ENCODE results near the gene HUWE1. TPM values are rescaled to one million over a fixed set of nuclear protein-coding genes. Genes with fewer than 3 reads are reported as not detected.

Gene HUWE1
- total and polyA plus RNA-seq, 9 of the 15 experiments (the other 6 are each of a cell fraction or from before 2014, with no cell fraction given): 23.9 to 204 (median 65.1) TPM

DNA sequence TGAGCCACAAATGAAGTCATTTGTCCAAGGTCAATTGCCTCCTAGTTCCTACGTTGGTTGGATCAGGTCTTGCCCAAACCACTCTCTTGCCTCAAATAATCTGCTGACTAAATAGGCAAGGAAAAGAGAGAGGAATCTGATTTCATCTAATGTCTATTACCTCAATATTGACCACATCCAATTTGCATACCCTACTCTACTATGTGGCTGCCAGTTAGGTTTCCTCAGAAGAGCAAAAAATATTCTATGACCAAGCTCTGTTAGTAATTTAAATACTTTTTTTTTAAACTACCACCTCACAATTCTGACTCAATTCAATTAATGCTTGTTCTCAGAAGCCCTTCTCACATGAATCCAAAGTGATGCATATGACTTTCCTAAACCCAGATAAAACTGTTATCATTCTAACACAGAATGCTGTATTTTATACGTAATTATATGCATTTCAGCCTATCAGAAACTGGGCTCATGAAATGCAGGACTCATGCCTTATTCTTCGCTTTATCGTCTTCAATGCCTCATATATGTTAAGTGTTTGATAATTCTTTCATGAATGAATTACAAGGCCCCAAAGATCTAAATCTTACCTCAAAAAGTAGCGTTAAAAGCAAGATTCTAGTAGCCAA lies 98.6 kb downstream of the HUWE1 start:
- in situ Hi-C loops (cut with MboI) (no loop called here), intact Hi-C loops (cut with micrococcal nuclease) (no loop called here)
- no peak overlapping the region for H3K4me3 ChIP-seq
- H4K20me1 ChIP-seq (replicated peaks; ENCODE audit: control insufficient read depth, insufficient read depth, low read length): no peaks in the 10 kb centered on the region
- peaks cover 99% of the 10 kb centered on the region for H3K36me3 ChIP-seq (ENCODE audit: control insufficient read depth, insufficient read depth, low read length)
- TF ChIP-seq SMARCA4 (IDR thresholded peaks at IDR 0.05) (no peak), ZNF75A (CRISPR knock-in tag; IDR thresholded peaks at IDR 0.05) (no peak), ZNF23 (CRISPR knock-in tag; IDR thresholded peaks at IDR 0.05) (no peak), ZFPM2 (CRISPR knock-in tag; IDR thresholded peaks at IDR 0.05) (no peak)
- ATAC-seq (no peak), DNase-seq (ENCODE audit: extremely low read depth in 1 of 4, low spot score in 3 of 4) (no peak), FAIRE-seq (no peak)
- no peaks in the 10 kb centered on the region for H3K79me2 ChIP-seq (ENCODE audit: control insufficient read depth, insufficient read depth, low read length)
- no peaks in the 10 kb centered on the region for H3K4me1 ChIP-seq (replicated peaks in 1 of 2; ENCODE audit: control insufficient read depth in 2 of 2, insufficient read depth in 2 of 2, low read length in 2 of 2)
- H3K27ac ChIP-seq (ENCODE audit: extremely low read depth, low read depth, low read length): no peak overlapping the region
- ChIA-PET CTCF (ENCODE audit: low intra/inter-chr PET ratio) (no interaction called here), POLR2A (no interaction called here)
- no peak overlapping the region for H3K9ac ChIP-seq (ENCODE audit: insufficient read depth in 1 of 2, low read depth in 2 of 2, low read length in 2 of 2)
- no peak overlapping the region for H2AFZ ChIP-seq (ENCODE audit: low read depth, low read length)
- TSS peak; percentile 2 for BruUV-seq (replicated peaks)
- WGBS (ENCODE audit: insufficient coverage, low coverage, missing lambda C conversion rate): 87% methylated on average over 5 of the region's 5 CpGs
- H3K4me2 ChIP-seq (ENCODE audit: insufficient read depth, low read length): no peak overlapping the region
- H3K9me1 ChIP-seq (ENCODE audit: control insufficient read depth, insufficient read depth, low read length): peaks cover 3% of the 10 kb centered on the region
- no peaks in the 10 kb centered on the region for H3K9me3 ChIP-seq (replicated peaks; ENCODE audit: control insufficient read depth, insufficient read depth, low read depth, low read length)
- no peaks in the 10 kb centered on the region for H3K27me3 ChIP-seq (ENCODE audit: control insufficient read depth in 2 of 2, insufficient read depth in 2 of 2, low read length in 2 of 2)

DNA sequence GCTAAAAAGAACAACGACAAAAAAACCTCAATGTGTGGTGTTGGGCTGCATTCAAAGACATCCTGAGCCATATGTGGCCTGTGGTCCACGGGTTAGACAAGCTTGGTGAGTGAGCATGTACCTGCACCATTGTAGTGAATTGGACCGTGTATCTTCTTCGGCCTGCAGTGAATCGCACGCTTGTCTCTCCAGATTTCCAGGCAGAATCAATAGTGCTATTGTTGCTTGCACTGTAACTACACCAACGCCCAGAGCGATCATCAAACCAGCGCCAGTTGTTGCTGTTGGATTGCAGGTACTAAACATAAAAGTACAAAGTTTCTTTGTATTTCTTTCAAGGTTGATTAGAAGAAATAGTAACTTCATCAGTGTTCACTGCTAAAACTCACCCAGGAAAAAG lies 101.6 kb downstream of the HUWE1 start:
- Histone ChIP-seq H3K9me1 (ENCODE audit: control insufficient read depth, insufficient read depth, low read length) (no peaks in the 10 kb centered on the region), H3K9me3 (replicated peaks; ENCODE audit: control insufficient read depth, insufficient read depth, low read depth, low read length) (no peaks in the 10 kb centered on the region), H3K4me3 (no peak overlapping the region), H4K20me1 (replicated peaks; ENCODE audit: control insufficient read depth, insufficient read depth, low read length) (no peaks in the 10 kb centered on the region), H3K9ac (ENCODE audit: insufficient read depth in 1 of 2, low read depth in 2 of 2, low read length in 2 of 2) (no peak overlapping the region), H3K27me3 (ENCODE audit: control insufficient read depth in 2 of 2, insufficient read depth in 2 of 2, low read length in 2 of 2) (no peaks in the 10 kb centered on the region), H3K79me2 (ENCODE audit: control insufficient read depth, insufficient read depth, low read length) (no peaks in the 10 kb centered on the region), H3K36me3 (ENCODE audit: control insufficient read depth, insufficient read depth, low read length) (peaks cover 99% of the 10 kb centered on the region), H3K4me2 (ENCODE audit: insufficient read depth, low read length) (no peak overlapping the region), H3K27ac (ENCODE audit: extremely low read depth, low read depth, low read length) (no peak overlapping the region), H2AFZ (ENCODE audit: low read depth, low read length) (no peak overlapping the region), H3K4me1 (replicated peaks in 1 of 2; ENCODE audit: control insufficient read depth in 2 of 2, insufficient read depth in 2 of 2, low read length in 2 of 2) (no peaks in the 10 kb centered on the region)
- ChIA-PET POLR2A (no interaction called here), CTCF (ENCODE audit: low intra/inter-chr PET ratio) (no interaction called here)
- DNase-seq (ENCODE audit: extremely low read depth in 1 of 4, low spot score in 3 of 4): no peak
- no peak for FAIRE-seq
- WGBS (ENCODE audit: insufficient coverage, low coverage, missing lambda C conversion rate): 92% methylated on average over 5 of the region's 9 CpGs
- in situ Hi-C loops (cut with MboI) (no loop called here), intact Hi-C loops (cut with micrococcal nuclease) (no loop called here)
- no TSS peak for BruUV-seq (replicated peaks)
- no peak for ATAC-seq
- TF ChIP-seq, protein P1, sequence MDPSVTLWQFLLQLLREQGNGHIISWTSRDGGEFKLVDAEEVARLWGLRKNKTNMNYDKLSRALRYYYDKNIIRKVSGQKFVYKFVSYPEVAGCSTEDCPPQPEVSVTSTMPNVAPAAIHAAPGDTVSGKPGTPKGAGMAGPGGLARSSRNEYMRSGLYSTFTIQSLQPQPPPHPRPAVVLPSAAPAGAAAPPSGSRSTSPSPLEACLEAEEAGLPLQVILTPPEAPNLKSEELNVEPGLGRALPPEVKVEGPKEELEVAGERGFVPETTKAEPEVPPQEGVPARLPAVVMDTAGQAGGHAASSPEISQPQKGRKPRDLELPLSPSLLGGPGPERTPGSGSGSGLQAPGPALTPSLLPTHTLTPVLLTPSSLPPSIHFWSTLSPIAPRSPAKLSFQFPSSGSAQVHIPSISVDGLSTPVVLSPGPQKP (CRISPR knock-in tag; IDR thresholded peaks at IDR 0.05): no peak
- TF ChIP-seq RUNX1 (IDR thresholded peaks at IDR 0.05; ENCODE audit: low read depth) (no peak), MCM7 (IDR thresholded peaks at IDR 0.05) (no peak), OTX1 (CRISPR knock-in tag; IDR thresholded peaks at IDR 0.05) (no peak)

Data from K562 (cell line).